Esophagus squamous epithelium (tissue), 5 donors: ENCODE data around the gene SPRED3. TPM values are rescaled to one million over a fixed set of nuclear protein-coding genes. Genes with fewer than 3 reads are reported as not detected.

Source experiments
- DNase-seq: peaks from one replicate; lab custom pipeline; 2025; lab: John Stamatoyannopoulos, UW
- H3K27ac ChIP-seq, 4 donors: fragments of 200-600 bp; sonication (generic); one replicate each; pipeline ENCODE4 v1.5.1; 2016 to 2019; ENCODE audit warnings: mild to moderate bottlenecking in 1 of 4
- H3K27me3 ChIP-seq, 4 donors: fragments of 200-600 bp; sonication (generic); 1 replicate in 3 of 4; 2 replicates in 1 of 4; pipeline versions ENCODE4 v1.5.1 to v1.6.0; 2017 to 2021; ENCODE audit warnings: antibody characterized with exemption in 1 of 4
- H3K36me3 ChIP-seq, 3 donors: fragments of 200-600 bp; sonication (generic); one replicate each; pipeline ENCODE4 v1.5.1; 2016 to 2019
- H3K4me1 ChIP-seq, 3 donors: fragments of 200-600 bp; sonication (generic); one replicate each; pipeline ENCODE4 v1.5.1; 2017 to 2019
- H3K4me3 ChIP-seq, 4 donors: fragments of 200-600 bp; sonication (generic); 1 replicate in 3 of 4; 2 replicates in 1 of 4; pipeline ENCODE4 v1.5.1; 2016 to 2019; ENCODE audit warnings: mild to moderate bottlenecking in 2 of 4, moderate library complexity in 1 of 4
- H3K9me3 ChIP-seq, 3 donors: fragments of 200-600 bp; sonication (generic); one replicate each; pipeline ENCODE4 v1.5.1; 2016 to 2019
- CTCF ChIP-seq, 6 experiments: fragments of 450-650 bp in 4 of 6; fragments of 200-600 bp in 2 of 6; sonication (generic) in 2 of 6; IDR thresholded peaks; one replicate each; pipeline ENCODE4 v1.5.1; 2016 to 2019; ENCODE audit warnings: antibody characterized with exemption in 6 of 6, mild to moderate bottlenecking in 4 of 6, moderate library complexity in 4 of 6
- POLR2A ChIP-seq, 4 donors: fragments of 450-650 bp; IDR thresholded peaks; one replicate each; pipeline ENCODE4 v1.6.1; 2017; ENCODE audit warnings: antibody characterized with exemption in 4 of 4, mild to moderate bottlenecking in 4 of 4, moderate library complexity in 3 of 4
- WGBS, 2 donors: methylation state at CpG; one replicate each; pipeline ENCODE4 v1.1.5; 2018; 5-methylcytosine and 5-hydroxymethylcytosine counted together
- intact Hi-C: fragments of 100-400 bp; cut with DNase I; formaldehyde crosslinking; loops from one replicate; pipeline ENCODE4 v1.15.0; 2022
- total RNA-seq, 4 donors: library from RNA; depleted of rRNA; stranded (reverse); fragments of >200 nt; gene quantifications; one replicate each; pipeline ENCODE4 v1.1.0, GENCODE V29; 2016
- donor health status: DM: yes; HTN: yes; CAD: no.

SPRED3 gene
- total RNA-seq, 4 donors from 2014 or later: 0.15 to 0.38 (median 0.35) TPM; not detected in 1

- intact Hi-C loops: no loop called here
Measured at GRCh38 chr19:38359242-38360021, 29.1 kb upstream of the SPRED3 start.

GRCh38 chr19:38360351-38360750 lies 28.1 kb upstream of the SPRED3 start:
- Histone ChIP-seq H3K27me3 (peaks cover 0 to 64% (median 0%) of the 10 kb centered on the region in 4 donors), H3K27ac (no peak overlapping the region), H3K36me3 (no peaks in the 10 kb centered on the region), H3K9me3 (no peaks in the 10 kb centered on the region), H3K4me3 (no peak overlapping the region), H3K4me1 (peaks cover 3 to 22% (median 13%) of the 10 kb centered on the region in 3 donors)
- no peak for DNase-seq
- 58 to 68% methylated on average over 4 to 7 of the region's 9 CpGs for WGBS, 2 donors
- TF ChIP-seq POLR2A (IDR thresholded peaks at IDR 0.05) (no peak), CTCF (IDR thresholded peaks at IDR 0.05) (no peak)
- intact Hi-C loops: no loop called here

More at GRCh38 chr19:38359242-38360021, 29.1 kb upstream of the SPRED3 start:
- Histone ChIP-seq H3K9me3 (no peaks in the 10 kb centered on the region), H3K4me1 (peaks cover 3 to 22% (median 13%) of the 10 kb centered on the region in 3 donors), H3K36me3 (no peaks in the 10 kb centered on the region), H3K4me3 (no peak overlapping the region), H3K27ac (no peak overlapping the region), H3K27me3 (peaks cover 0 to 73% (median 0%) of the 10 kb centered on the region in 4 donors)
- TF ChIP-seq POLR2A (IDR thresholded peaks at IDR 0.05) (no peak), CTCF (IDR thresholded peaks at IDR 0.05) (no peak)
- DNase-seq: no peak
- WGBS, 2 donors: 56 to 100% methylated on average over 1 to 7 of the region's 18 CpGs

- Histone ChIP-seq H3K27ac (peak overlapping the region; percentile 56 to 86 (median 84)), H3K36me3 (no peaks in the 10 kb centered on the region), H3K9me3 (no peaks in the 10 kb centered on the region), H3K4me1 (peaks cover 3 to 22% (median 13%) of the 10 kb centered on the region in 3 donors), H3K27me3 (peaks cover 0 to 60% (median 0%) of the 10 kb centered on the region in 4 donors), H3K4me3 (peak overlapping the region; percentile 50 to 81 (median 66))
- WGBS, 2 donors: 16 to 25% methylated on average over 22 to 23 of the region's 23 CpGs
- DNase-seq: no peak
- TF ChIP-seq CTCF (IDR thresholded peaks at IDR 0.05) (no peak), POLR2A (IDR thresholded peaks at IDR 0.05) (no peak)
- intact Hi-C loops: no loop called here
Measured at GRCh38 chr19:38360839-38361631, 27.5 kb upstream of the SPRED3 start.

- peaks cover 0 to 60% (median 0%) of the 10 kb centered on the region in 4 donors for H3K27me3 ChIP-seq
- H3K4me1 ChIP-seq: peaks cover 3 to 22% (median 13%) of the 10 kb centered on the region in 3 donors
- DNase-seq: peak; percentile 27
- H3K9me3 ChIP-seq: no peaks in the 10 kb centered on the region
- peak overlapping the region; percentile 56 to 86 (median 84) for H3K27ac ChIP-seq
- TF ChIP-seq POLR2A (IDR thresholded peaks at IDR 0.05): no peak
- peak in 3 of 6 experiments; percentile 37 to 56 (median 47) for TF ChIP-seq CTCF (IDR thresholded peaks at IDR 0.05)
- intact Hi-C loops: no loop called here
- H3K36me3 ChIP-seq: no peaks in the 10 kb centered on the region
- H3K4me3 ChIP-seq: peak overlapping the region; percentile 50 to 81 (median 66)
- WGBS, 2 donors: 3% methylated on average over 8 of the region's 37 CpGs; no CpG with 5 or more reads in 1 of the 2 donors
Measured at GRCh38 chr19:38361633-38362075, 26.8 kb upstream of the SPRED3 start.
